A549 treated with GW870086 at 1 μM for 4 hours (cell line): ENCODE results near the gene SIGLEC5. TPM values are rescaled to one million over a fixed set of nuclear protein-coding genes. Genes with fewer than 3 reads are reported as not detected.

ENCODE experiments used
- total RNA-seq: library from RNA; stranded (reverse); fragments of 200-300 nt; extraction: Qiagen RNA extraction; gene quantifications from 5 replicates; pipeline ENCODE4 v1.2.3, GENCODE V29; 2022; ENCODE audit warnings: low read depth

The SIGLEC5 gene
- not detected in 5 replicates for total RNA-seq

GRCh38 chr19:51630315-51630714, at the start of gene SIGLEC5:
Gene SIGLEC5, minus strand, starts transcription at chr19:51630401. Its CDS starts 66 bp downstream, at chr19:51630335.

GRCh38 chr19:51646730-51647129, 16.5 kb upstream of the SIGLEC5 start, which contains the start of gene SIGLEC14:
Gene SIGLEC14, minus strand, starts transcription at chr19:51646825. Its CDS starts 66 bp downstream, at chr19:51646759.

GRCh38 chr19:51570962-51571575, 59.1 kb downstream of the SIGLEC5 start, which contains the start of gene ZNF175:
Gene ZNF175, plus strand, starts transcription at chr19:51571283. Its CDS starts 2,047 bp downstream, at chr19:51573330.

Other genes with a start within 250 kb of the SIGLEC5 start
- not detected in 5 replicates for gene LIM2, start 242.4 kb downstream of the SIGLEC5 start, total RNA-seq
- not detected in 5 replicates for gene C19orf84, start 239.8 kb downstream of the SIGLEC5 start, total RNA-seq
- gene SIGLEC10, start 212.8 kb downstream of the SIGLEC5 start, total RNA-seq: 0.08 TPM in 1 of 5 replicates, not detected in the others
- gene SIGLEC8, start 171.9 kb downstream of the SIGLEC5 start, total RNA-seq: not detected in 5 replicates
- not detected in 5 replicates for gene CEACAM18, start 151.9 kb downstream of the SIGLEC5 start, total RNA-seq
- gene SIGLEC12, start 128.6 kb downstream of the SIGLEC5 start, total RNA-seq: not detected in 5 replicates
- gene SIGLEC6, start 98.7 kb downstream of the SIGLEC5 start, total RNA-seq: not detected in 5 replicates
- gene ZNF175, start 59.1 kb downstream of the SIGLEC5 start, total RNA-seq: 2.8 to 5.1 TPM (median 4.3 TPM) in 5 replicates
- 0.12 TPM in 1 of 5 replicates, not detected in the others for gene SIGLEC14, start 16.4 kb upstream of the SIGLEC5 start, total RNA-seq
- gene SPACA6, start 62.9 kb upstream of the SIGLEC5 start, total RNA-seq: 10.4 to 16.0 TPM (median 14.7 TPM) in 5 replicates
- gene HAS1, start 93.6 kb upstream of the SIGLEC5 start, total RNA-seq: not detected in 5 replicates
- gene FPR1, start 121.5 kb upstream of the SIGLEC5 start, total RNA-seq: 0.11 to 0.24 TPM in 2 of 5 replicates, not detected in the others
- not detected in 5 replicates for gene FPR2, start 130.8 kb upstream of the SIGLEC5 start, total RNA-seq
- not detected in 5 replicates for gene FPR3, start 164.8 kb upstream of the SIGLEC5 start, total RNA-seq